PC-9 (cell line): ENCODE data around the gene CCDC158.

ENCODE experiments used
- CTCF ChIP-seq: fragments of 200-600 bp; sonication (generic); conservative IDR thresholded peaks from 2 replicates; pipeline ENCODE4 v1.6.1; 2017; ENCODE audit warnings: mixed run types, antibody characterized with exemption, mild to moderate bottlenecking, moderate library complexity
- EZH2 ChIP-seq: fragments of 200-600 bp; sonication (generic); IDR thresholded peaks from 2 replicates; pipeline ENCODE4 v1.8.0; 2017; ENCODE audit warnings: antibody characterized with exemption, low read depth

GRCh38 chr4:76310683-76311082 lies 110.3 kb downstream of the CCDC158 start:
- no peak for TF ChIP-seq CTCF
- TF ChIP-seq EZH2: no peak
